HG03045 (cell line): Measurements from ENCODE around the gene PTCD2.
A peak's percentile ranks its signal among the peaks of the same experiment; 100 is the strongest.

Source experiments
- ATAC-seq: cut with Tn5 transposase; IDR thresholded peaks from one replicate; pipeline ENCODE4 v1.9.1; 2021; ENCODE audit warnings: mild to moderate bottlenecking, moderate library complexity; ENCODE audit not compliant: unreplicated experiment

The PTCD2 gene

GRCh38 chr5:72296256-72296655 is 23.9 kb upstream of the PTCD2 start:
- no peak for ATAC-seq

GRCh38 chr5:72298136-72298535 is 22.0 kb upstream of the PTCD2 start:
- peak; percentile 48 for ATAC-seq

DNA sequence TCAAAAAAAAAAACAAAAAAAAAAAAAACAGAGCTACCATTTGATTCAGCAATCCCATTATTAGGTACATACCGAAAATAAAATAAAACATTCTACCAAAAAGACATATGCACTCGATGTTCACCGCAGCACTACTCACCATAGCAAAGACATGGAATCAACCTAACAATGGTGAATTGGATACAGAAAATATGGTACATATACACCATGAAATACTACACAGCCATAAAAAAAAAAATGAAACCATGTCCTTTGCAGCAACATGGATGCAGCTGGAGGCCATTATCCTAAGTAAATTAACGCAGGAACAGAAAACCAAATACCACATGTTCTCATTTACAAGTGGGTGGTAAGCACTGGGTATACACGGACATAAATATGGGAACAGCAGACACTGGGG is 21.5 kb upstream of the PTCD2 start:
- ATAC-seq: no peak

- ATAC-seq: no peak
Observed at GRCh38 chr5:72300590-72301339, 19.4 kb upstream of the PTCD2 start.

GRCh38 chr5:72301557-72301956 is 18.6 kb upstream of the PTCD2 start:
- ATAC-seq: peak; percentile 60

- ATAC-seq: no peak
Observed at GRCh38 chr5:72302171-72302570, 18.0 kb upstream of the PTCD2 start.

DNA sequence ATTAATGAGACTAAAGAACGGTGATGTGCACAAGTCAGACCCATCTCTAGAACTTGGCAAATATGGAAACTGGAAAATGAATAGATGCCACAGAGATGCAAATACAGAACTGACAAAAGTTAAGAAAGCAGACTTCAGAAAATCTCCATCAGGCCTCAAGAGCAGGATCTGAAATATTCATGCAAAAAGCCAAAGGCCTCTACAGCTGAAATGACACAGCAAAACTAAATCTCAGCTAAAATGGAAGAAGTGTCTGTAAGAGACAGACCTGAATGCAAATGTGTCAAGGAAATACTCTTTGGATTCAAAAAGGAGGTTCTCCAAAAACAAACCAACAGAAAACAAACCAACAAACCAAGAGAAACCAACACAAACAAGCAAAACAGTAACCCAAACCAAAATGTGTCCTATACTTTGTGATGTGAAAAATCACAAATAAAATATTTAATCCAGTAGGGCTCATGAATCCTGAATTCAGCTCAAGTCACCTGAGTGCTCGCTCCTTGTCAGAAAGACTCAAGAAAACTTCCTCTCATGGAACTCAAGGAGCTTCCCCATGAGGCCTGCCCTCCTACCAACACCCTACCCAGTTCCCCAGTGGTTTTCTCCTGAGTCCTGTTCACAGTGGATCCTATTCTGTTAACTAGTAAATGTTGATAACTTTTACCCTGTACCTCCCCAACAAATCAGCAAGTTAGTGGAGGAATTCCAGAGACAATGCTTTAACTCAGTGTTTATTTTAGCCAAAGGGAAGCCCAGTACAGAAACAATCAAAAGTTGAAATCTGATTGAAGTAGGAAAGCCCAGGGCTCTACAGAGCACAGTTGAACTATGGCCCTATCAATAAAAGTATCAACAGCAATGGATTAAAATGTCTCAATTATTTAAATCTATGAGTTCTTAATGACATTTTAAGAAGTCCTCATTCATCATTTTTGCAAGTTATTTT is 14.7 kb upstream of the PTCD2 start:
- no peak for ATAC-seq

- no peak for ATAC-seq
Observed at GRCh38 chr5:72307573-72307967, 12.6 kb upstream of the PTCD2 start.

- peak; percentile 92 for ATAC-seq
Observed at GRCh38 chr5:72307968-72308852, 12.0 kb upstream of the PTCD2 start.

- no peak for ATAC-seq
Observed at GRCh38 chr5:72308853-72309191, 11.4 kb upstream of the PTCD2 start.

GRCh38 chr5:72313141-72313540 is 7.0 kb upstream of the PTCD2 start:
- no peak for ATAC-seq

DNA sequence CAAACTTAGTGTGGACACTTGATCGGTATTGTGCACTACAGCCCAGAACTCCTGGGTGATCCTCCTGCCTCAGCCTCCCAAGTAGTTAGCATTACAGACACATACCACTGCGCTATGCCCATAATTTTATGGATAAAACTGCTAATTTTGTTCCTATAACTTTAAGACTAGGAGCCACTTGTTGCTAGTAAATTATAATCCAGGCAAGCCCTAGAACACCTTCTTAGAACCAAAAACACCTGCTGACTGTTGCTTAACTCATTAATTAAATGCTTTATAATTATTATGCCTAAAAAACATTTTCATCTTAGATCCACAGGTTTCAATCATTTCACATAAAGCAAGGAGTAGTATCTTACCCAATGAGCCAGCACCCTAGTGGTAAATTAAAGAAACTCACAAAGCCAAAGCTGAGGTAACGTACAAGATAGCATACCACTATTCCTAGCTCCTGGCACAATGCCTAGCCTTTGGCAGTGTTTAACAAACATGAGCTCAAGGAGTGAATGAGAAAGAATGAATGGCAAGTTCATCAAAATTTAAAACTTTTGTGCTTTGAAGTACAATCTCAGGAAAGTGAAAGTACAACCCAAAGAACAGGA is 5.5 kb upstream of the PTCD2 start:
- no peak for ATAC-seq

GRCh38 chr5:72319435-72319975 is 668 bp upstream of the PTCD2 start:
- ATAC-seq: peak; percentile 6

GRCh38 chr5:72324189-72324825 is 4.1 kb downstream of the PTCD2 start:
- ATAC-seq: no peak

DNA sequence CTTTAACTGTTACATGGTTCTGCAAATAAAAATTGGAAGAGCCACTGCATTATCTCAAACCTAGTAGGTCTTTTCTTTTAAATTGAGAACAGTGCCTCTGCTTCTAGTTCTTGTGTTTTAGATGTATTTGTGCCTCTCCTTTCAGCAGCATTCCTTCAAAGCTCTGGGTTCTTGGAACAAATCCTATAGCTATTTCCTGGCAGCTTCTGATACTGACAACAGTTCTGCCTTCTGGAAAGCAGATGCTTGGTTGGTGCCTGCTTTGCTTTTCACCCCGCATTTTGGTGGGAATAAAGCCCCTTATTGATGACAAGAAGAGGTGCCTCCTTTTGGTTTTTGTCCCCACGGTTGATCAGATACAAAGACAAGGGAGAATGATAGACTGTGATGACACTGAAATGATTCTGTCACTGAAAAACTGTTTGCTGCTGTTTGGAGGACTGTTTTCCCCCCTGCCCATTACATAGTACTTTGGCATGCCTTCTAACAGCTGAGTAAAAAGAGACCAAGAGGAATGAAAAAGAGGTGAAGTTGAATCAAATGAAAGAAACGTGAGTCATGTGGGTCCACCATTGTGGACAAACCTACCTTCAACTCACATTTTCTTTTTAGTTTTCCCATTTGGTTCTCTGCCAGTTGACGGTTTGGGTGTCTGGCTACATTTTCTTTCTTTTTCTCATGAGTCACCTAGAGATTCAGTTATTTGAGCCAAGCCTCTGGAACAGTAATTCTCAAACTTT is 5.6 kb downstream of the PTCD2 start:
- ATAC-seq: no peak

DNA sequence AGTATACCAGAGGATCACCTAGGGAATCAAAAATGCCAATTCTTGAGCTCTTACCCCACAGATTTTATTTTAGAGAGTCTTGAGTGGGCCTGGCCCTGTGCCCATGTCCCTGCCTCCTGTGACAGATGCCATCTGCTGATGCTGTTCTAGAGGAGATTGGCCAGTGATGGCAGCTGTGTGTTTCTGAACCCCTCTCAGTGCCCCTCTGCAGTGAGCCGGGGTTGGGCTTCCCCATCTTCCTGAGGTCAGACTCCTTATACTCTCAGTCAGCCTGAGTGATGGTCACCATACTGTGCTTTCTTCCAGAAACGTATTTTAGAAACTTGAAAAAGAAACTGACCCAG is 6.1 kb downstream of the PTCD2 start:
- ATAC-seq: no peak

- ATAC-seq: no peak
Observed at GRCh38 chr5:72328172-72328571, 8.0 kb downstream of the PTCD2 start.

DNA sequence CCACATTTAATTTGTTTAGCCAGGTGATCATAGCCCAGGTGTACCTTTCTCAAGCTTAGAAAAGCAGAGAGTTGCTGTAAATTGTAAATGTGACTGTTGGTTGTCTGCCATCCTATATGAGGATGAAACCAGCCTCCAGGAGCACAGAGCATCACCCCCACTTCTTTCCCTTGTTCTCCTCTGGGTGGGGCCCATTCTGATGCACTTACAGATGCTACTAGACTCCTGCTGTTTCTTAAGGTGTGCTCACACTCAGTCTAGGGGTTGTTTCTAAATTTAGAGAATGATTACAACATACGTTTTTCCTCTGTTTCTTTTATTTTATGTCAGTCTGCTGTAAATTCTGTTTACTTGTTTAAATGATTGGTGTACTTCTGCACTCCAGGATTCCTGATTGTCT is 10.5 kb downstream of the PTCD2 start:
- no peak for ATAC-seq

GRCh38 chr5:72337159-72337558 is 17.0 kb downstream of the PTCD2 start:
- no peak for ATAC-seq
